ENCODE results near the gene AP1S2. TPM values are rescaled to one million over a fixed set of nuclear protein-coding genes. Genes with fewer than 3 reads are reported as not detected.

Gene AP1S2
- total and polyA plus RNA-seq, 2 of the 8 experiments (the other 6 are each of a cell fraction or from before 2014, with no cell fraction given), result 88.2 to 237 TPM

- TF ChIP-seq SIN3A (conservative IDR thresholded peaks at IDR 0.05 in 1 of 2, IDR thresholded peaks at IDR 0.05 in 1 of 2; ENCODE audit: low read depth in 1 of 2, low read length in 2 of 2) (peak; percentile 35 to 55; a peak in 1 of 4 replicates), BRCA1 (IDR thresholded peaks at IDR 0.05; ENCODE audit: low read depth, low read length) (no peak)
Measured at GRCh38 chrX:15789979-15790768, 64.4 kb downstream of the AP1S2 start, which contains the start of gene ZRSR2 (continued).
